ENCODE results near the gene LTK.

The LTK gene

DNA sequence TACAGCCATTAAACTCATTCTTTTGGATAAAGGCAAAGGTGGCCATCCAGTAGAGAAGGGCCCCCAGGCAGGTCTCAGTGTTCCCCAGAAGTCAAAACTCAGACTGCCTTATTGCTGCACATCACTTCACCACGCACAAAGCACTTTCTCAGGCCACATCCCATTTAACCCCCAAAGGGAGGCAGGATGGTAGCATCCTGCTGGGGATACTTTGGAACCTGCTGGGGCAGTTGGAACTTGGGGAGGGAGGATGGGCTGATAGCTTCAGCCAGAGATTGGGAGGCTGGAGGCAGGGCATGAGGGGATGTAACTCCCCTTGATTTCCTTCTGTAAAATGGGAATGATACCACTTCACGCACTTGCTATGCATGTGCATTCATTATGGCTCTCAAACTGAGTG, 15.0 kb downstream of the LTK start:
- DNase-seq (ENCODE audit: low spot score), result no peak

- no peak for DNase-seq (ENCODE audit: low spot score)
These were observed 17.7 kb downstream of the LTK start for GRCh38 chr15:41495736-41496599.

DNA sequence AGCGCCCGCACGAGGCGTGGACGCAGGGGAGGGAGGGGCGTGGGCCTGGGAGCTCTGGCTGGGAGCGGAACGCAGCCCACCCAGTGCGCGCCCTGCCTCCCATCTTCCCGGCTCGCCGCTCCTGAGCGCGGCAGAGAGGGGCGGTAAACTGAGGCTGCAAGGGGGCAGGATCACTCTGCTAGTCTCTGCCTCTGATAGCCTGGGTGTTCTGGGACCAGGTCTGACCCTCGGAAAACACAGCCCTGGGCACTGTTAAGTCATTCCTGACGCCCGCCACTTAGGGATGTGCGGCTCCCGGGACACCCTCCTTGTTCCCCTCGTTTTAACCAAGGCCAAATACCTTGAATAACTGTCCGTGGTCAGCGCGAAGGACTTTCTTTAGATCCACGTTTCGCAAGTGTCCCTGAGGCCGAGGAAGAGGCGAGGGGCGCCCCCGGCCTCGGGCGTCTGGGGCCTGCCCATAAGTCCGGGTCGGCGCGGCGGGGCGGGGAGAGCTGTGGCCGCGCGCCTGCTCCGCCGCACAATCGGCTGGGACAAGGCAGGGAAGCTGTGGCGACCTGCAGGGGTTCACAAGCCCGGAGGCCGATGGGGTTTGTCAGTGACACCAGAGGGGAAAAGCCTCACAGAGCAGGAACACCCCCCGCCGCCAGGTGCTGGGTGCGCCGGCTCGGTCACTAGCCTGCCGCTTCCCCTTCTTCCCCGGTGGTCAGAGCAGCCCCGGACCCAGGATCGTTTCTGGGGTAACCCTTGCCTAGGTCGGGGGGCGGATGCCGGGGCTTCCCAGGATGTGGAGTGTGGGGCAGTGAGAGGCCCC, 18.5 kb downstream of the LTK start:
- no peak for DNase-seq (ENCODE audit: low spot score)

- DNase-seq (ENCODE audit: low spot score), result no peak
These were observed 19.3 kb downstream of the LTK start for GRCh38 chr15:41494190-41494921.

GRCh38 chr15:41493902-41494189, 19.8 kb downstream of the LTK start:
- no peak for DNase-seq (ENCODE audit: low spot score)

DNA sequence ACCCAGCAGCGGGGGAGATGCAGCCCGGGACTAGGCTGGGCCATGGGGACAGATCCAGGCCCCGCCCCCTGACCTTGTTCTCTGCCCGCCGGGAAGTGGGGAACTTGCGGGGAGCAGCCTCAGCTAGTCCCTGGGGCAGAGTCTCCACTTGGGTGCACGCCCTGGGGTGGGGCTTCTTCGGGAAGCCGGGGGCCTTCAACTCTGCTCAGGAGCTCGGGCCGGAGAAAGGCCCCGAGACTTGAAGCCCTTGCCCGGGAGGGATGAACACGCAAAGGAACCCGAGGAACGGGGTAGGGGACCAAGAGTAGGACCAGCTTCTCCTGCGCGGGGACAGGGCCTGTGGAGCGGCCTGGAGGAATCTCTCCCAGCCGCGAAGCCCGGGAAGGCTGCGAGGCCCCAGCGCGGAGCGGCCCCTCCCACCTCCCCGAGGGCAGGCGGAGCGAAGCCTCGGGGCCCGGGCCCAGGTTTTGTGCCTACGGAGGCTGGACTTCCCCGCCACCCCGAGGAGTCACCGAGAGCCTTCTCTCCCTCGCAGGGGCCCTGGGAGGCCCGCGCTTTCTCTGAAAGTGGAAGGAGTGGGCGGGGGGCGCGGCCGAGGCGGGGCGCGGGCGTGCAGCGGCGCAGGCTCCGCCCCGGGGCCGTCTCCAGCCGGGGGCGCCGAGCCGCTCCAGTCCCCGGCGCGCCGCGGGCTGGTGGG, 20.3 kb downstream of the LTK start, which contains the start of gene ITPKA:
Gene ITPKA, plus strand, starts transcription at position 670 of the 697 bp plus-strand sequence. CDS start 54 bp downstream, outside the sequence.
- DNase-seq (ENCODE audit: low spot score), result peak; percentile 60

DNA sequence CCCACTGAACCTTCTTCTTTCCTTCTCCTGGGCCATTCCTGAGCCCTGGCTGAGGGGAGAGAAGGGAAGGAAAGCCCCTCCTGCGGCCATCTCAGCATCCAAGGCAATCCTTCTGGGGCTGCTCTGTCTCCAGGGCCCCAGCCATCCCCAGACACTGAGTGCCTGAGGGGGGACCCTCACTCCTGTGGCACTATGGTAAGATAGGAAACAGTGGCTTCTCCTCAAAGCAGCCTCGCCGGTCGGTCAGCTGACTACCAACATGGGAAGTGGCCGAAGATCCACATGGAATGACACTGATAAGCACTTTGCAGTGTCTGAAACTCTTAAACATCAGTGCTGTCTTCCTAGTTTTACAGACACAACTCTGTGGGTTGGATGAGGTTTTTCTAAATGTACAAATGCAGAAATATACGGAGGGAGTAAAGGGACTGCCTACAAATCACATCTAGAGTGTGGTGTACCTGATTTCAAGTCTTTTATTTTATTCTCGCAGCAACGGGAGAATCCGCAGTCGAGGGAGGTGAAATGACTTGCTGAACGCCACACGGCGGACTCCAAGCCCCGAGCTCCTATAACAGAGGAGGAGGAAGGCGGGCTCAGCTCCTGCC, 20.9 kb downstream of the LTK start:
- DNase-seq (ENCODE audit: low spot score), result no peak

- no peak for DNase-seq (ENCODE audit: low spot score)
These were observed 21.7 kb downstream of the LTK start for GRCh38 chr15:41491889-41492288.

GRCh38 chr15:41490355-41490754, 23.3 kb downstream of the LTK start:
- DNase-seq (ENCODE audit: low spot score), result no peak

GRCh38 chr15:41489641-41490040, 24.0 kb downstream of the LTK start:
- no peak for DNase-seq (ENCODE audit: low spot score)

- no peak for DNase-seq (ENCODE audit: low spot score)
These were observed 25.8 kb downstream of the LTK start for GRCh38 chr15:41487802-41488201.

GRCh38 chr15:41487381-41487780, 26.2 kb downstream of the LTK start:
- no peak for DNase-seq (ENCODE audit: low spot score)

DNA sequence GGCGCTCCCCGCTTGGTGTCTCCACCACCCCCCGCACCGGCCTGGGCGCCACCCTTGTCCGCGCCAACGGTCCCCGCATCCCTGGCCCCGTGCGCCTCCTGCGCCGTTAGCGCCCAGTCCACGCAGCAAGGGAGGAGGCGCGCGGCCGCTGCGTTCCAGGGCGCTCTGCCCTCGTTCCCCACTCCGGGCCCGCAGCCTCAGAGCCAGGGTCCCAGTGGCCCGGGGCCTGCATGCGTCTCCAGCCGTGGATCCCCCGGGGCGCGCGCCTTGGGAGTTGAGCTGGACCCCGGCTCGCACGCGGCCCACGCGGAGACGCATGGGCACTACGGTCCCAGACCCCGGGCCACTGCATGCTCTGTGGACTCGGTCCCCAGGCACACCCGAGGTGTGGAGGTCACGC, 27.3 kb downstream of the LTK start:
- no peak for DNase-seq (ENCODE audit: low spot score)

- DNase-seq (ENCODE audit: low spot score), result no peak
These were observed 28.5 kb downstream of the LTK start for GRCh38 chr15:41484937-41485625.

- no peak for DNase-seq (ENCODE audit: low spot score)
These were observed 30.1 kb downstream of the LTK start for GRCh38 chr15:41483519-41483918.

- no peak for DNase-seq (ENCODE audit: low spot score)
These were observed 30.5 kb downstream of the LTK start for GRCh38 chr15:41483115-41483514.

GRCh38 chr15:41482110-41482877, 31.3 kb downstream of the LTK start:
- DNase-seq (ENCODE audit: low spot score), result no peak

GRCh38 chr15:41480396-41481140, 33.1 kb downstream of the LTK start:
- DNase-seq (ENCODE audit: low spot score), result no peak

- DNase-seq (ENCODE audit: low spot score), result no peak
These were observed 37.1 kb downstream of the LTK start for GRCh38 chr15:41476416-41477048.
